GM21515 (cell line): ENCODE measurements around the gene KCNC2.
"Not testable (repeated sequence)": the region's sequence is repeated elsewhere in the genome, so short reads cannot be mapped to it uniquely, and the experiment has no call there.

Source experiments
- ATAC-seq: cut with Tn5 transposase; IDR thresholded peaks from one replicate; pipeline ENCODE4 v1.9.1; 2021; ENCODE audit not compliant: unreplicated experiment

Gene KCNC2

DNA sequence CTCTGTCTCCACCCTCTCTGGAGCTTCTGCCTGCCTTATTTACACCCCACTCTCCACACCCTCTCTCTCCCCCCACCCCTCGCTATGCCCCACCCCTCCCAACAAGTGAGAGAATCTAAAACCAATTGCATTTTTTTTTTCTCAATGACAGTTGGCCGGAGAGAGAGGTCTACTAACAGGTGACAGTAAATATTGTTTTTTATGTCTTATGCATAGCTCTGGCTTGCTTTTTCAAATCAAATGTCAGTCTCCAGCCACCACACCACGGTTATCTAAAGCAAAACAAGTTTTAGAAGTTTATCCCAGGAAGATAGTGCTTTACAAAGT is at the start of gene KCNC2:
KCNC2 (minus strand) TSS at position 28 of the 327 bp plus-strand sequence.
- ATAC-seq: no peak

DNA sequence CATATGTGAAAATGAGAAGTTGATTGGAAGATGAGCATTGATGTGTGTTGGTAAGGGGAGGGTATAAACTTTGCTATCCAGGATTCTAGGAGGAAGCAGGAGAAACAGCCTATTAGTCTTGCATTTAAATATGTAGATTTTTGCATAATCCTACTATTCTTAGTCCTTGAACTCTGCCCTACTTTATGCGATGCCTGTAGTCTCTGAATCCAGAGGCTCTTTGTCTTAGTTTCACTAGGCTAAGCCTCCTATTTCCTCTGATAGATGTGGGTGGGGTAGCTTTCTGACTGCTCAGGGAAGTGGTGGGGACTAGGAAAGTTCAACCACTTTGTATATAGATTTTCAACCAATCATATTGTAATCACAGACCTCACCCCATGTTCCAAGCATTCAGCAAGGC is 49.5 kb upstream of the KCNC2 start:
- ATAC-seq: no peak

DNA sequence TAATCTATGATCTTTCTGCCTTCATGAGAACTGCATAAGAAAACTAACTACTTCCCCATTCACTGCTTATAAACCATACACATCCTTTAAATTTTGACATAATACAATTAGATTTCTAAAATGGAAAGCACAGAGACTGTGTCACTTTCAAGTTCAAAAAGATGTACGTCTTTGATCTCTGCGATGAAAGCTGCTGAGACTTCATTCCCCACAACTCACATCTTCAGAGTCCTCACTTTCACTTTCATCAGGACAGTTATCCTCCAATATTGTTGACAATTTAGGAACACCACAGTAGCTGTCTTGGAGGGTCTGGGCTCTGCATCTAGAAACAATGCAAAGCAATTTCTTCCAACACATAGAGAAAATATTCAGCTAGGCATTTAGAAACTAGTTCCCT is 47.9 kb upstream of the KCNC2 start:
- no peak for ATAC-seq

DNA sequence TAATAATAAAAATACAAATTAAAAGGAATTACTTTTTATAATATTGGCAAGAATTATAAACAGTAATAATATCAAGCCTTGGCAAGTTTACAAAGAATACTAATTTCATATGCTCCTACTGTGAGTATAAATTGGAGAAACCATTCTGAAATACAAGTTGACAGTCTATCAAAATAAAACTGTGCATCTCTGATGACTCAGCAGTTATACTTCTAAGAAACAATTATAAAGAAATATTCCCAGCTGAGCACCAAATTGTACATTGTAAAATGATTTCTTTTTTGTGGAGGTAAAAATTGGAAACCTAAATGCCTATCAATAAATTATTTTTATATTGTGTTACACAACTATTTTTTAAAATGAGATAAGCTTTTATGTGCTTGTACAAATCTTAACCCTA is 35.5 kb upstream of the KCNC2 start:
- no peak for ATAC-seq

DNA sequence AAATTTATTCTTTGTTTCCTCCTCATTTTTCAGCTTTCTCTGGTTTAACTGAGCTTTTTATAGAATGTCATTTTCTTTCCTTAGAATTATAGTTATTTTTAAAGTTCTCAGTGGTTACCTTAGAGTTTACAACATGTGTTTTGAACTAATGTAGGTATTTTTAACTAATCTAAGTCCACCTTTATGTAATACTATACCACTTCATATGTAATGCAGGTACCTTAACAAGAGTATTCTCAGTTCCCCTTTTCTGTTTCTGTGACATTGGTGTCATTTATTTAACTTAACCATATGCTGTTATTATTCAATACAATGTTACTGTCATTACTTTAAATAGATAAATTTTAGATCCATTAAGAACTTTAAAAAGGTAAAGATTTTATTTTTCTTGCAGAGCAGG is 30.3 kb upstream of the KCNC2 start:
- peak; percentile 96 for ATAC-seq

DNA sequence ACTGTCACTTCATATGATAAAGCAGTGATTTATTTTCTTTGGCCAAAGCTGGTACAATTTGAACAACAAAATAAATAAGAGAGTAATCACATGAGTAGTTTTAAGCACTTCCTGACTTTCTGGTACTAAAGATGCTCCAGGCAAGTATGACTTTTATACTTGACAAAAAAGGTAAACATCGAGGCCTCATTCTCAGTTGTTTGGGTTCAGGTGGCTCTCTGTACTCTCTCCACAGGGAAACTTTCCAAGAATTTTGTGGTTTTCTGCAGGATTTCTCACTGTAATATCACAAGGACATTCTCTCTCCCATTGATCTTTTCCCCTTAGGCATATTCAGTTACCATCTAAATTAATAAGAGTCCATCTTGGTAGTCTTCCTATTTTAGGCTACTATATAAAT is 26.6 kb upstream of the KCNC2 start:
- ATAC-seq: no peak

DNA sequence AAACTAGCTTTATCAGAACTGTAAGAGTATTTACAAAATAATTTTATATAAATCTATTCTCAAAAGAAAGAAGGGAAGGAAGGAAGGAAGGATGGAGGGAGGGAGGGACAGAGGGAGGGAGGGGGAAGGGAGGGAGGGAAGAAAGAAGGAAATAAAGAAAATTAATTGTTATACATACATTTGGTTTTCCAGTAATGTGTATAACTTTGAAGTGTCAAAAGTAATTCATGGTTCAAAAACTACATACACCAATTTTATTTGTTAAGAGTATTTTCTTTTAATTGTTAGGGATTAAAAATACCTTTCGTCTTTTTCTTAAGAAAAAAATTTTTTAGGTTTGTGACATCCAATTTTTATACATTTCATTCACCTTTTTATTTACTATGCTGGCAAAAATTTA is 17.5 kb upstream of the KCNC2 start:
- ATAC-seq: no peak

DNA sequence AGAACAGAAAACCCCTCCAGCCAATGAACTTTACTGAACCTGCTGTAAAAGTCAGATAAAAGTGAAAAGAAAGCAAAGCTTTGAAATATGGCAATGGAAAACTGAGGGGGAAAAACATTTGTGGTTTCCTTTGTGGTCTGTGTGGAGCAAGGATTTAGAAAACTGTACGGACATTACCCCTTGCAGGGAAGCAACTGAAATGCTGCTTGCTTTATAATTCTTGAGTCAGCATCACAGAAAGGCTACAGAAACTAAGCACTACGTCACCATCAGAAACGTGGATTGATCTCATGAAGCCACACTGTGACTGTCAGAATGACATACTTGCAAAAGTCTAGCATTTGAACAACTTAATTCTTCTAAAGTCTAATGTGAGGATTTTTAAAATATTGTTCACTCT is 2.4 kb upstream of the KCNC2 start:
- no peak for ATAC-seq

DNA sequence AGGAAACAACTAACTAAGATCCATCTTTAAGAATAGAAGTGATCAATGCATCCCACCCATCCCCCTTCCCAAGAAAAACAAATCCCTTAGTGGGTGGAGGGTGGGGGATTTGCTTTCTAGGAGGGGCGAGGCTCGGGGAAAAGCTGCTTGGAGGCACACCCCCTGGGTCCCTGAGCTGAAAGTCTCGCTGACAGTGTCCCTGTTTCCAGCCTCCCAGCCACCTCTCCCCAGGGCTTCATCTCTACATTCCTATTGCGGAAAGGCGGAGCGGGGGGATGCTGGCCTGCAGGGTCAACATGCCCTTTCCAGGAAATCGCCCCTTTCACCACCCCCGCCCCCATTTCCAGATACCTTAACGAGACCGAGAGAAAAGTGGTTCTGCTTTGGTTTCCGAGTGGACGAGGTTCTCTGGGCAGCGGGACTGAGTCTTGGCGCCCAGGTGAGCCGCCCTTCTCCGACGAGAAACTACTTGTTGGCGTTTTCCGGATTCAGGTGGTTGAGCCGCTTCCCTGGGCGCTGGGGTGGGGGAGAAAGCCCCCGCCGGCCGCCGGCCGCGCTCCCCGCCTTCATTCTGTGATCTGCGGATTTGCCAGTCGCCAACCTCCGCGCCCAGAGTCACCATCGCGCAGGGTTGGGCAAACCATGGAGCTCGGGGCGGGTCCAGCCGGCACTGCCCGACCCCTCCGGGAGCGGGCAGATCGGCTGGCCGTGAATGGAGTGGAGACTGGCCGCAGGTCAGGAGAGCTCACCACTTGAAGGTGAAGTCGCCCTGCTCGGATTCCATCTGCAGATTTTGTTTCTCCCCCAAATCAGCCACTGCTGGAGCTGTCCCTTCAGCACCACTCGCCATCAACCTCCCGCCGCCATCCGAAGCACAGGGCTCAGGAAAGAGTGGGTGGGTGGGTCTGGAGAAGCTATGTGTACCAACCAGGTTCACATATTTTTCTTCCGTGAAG is 505 bp downstream of the KCNC2 start:
- no peak for ATAC-seq

DNA sequence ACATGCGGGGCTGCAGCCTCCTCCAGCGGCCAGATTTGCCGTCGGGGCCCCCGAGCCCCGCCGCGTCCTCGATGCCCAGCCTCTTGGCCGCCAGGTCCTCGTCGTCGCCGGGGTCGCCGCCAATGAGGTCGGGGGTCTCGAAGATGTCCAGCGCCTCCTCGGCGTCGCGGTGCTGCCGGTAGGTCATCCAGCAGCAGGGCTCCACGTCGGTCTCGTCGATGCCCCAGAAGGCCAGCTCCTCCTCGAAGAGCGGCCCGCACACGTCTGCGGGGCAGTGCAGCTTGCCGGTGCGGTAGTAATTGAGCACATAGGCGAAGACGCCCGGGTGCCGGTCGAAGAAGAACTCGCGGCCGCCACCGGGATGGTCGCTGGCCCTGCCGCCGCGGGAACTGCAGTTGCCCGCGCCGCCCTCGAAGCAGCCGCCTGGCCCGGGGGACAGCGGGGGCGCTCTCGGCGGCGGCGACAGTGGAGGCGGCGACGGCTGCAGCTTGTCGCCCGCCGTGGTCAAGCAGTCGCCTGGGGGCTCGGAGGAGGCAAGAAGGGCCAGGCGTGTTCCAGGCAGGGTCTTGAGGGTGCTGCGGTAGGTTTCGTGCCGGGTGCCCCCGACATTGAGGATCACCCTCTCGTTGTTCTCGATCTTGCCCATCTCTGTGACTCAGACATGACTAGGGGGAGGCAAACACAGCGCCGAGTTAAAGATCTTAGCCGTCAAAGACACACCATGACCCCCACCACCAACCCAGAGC is 2.1 kb downstream of the KCNC2 start:
- ATAC-seq: no peak

DNA sequence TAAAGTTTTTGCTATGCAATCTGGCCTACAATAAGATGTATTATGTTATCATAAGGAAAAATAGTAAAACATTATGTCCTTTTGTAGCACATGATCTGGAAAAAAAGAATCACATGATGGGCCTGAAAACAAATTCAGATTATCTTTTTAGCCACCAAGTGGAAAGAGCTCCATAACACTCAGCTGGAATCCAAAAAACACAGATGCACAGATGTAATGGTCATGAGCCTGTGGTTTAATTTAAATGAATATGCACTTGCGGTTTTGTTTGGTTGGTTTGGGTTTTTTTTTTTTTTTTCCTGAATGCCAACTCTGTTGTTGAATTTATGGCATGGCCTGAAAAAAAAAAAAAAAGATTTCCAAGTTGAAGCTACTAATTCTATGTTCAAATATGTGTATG is 4.1 kb downstream of the KCNC2 start:
- ATAC-seq: no peak

DNA sequence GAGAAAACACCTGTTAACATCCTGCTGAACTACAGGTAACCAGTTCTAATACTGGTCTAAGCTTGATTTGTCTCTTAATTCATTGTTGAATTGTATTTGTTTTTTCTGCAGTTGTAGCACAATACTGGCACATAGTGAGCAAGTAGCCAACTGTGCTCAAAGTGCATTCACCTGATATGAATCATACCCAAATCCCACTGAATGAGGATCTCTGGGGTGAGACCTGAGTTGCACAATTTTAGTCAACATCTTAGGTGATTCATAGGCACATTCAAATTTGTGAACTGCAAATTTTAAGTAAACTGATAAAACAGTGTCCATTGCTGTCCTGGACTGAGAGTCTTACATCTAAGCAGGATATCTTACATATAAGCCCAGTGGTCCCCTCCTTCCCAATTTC is 12.8 kb downstream of the KCNC2 start:
- no peak for ATAC-seq

DNA sequence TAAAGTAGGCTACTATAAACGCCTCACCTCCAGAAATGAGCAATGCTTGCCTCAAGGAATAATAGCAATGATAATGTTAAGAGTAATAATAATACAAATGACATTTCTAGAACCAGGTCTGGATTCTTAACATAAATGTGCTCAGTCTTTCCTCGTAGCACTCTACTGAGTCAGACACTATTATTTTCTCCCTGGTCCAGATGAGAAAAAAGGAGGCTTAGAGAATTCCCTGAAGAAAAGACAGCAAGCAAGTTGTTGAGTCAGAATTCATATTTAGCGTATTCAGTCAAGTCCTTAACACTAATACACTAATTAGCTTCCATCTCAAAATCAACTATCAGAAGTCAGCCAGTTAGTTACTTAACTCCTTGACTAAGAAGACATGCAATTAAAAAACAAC is 13.2 kb downstream of the KCNC2 start:
- no peak for ATAC-seq

DNA sequence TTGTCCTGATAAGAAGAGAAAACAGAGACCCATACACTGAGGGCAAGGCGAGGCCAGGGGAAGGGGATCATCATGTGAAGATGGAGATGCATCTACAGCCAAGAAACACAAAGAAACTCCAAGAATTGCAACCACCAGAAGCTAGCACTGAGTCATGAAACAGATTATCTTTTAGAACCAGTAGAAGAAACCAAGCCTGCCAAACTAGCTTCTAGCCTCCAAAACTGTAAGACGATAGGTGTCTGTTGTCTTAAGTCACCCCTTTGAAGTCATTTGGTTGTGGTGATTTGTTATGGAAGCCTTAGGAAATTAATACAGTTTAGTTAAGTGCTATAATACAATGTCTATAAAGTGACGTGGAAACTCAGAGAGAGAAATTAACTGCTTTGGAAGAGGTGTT is 15.4 kb downstream of the KCNC2 start:
- no peak for ATAC-seq

DNA sequence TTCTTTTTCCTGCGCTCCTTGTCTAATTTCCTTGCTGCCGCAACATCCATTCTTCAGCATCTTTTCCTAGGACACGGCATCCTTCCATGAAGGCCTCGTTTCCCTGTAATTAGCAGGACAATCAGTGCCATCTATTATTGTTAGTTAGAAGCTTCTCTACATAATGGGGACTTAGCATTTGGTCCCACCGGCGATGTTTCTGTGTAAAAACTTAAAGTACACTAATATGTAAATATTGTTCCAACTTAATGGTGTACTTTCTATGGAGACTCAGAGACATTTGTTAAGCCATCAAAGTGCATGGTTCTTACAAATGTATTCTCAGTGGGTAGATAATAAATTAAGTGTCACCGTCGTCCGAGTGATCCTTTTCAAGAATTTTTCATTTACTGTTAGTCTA is 17.4 kb downstream of the KCNC2 start:
- ATAC-seq: no peak

DNA sequence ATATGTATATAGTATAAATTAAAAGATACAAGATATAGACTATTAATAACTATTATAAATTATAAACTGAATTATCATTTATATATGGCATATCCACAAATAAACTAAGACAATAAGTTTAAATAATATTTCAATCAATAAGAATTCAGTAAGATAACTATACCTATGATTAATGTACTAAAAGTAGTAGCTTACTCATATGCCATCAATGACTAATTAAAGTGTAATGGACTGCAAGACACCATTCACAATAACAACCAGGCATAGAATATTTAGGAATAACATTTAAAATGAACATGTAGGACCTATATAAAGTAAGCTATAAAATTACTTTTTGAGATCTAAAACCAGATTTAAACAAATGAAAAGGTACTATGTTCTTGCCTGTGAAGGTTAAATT is 18.8 kb downstream of the KCNC2 start:
- ATAC-seq: no peak

DNA sequence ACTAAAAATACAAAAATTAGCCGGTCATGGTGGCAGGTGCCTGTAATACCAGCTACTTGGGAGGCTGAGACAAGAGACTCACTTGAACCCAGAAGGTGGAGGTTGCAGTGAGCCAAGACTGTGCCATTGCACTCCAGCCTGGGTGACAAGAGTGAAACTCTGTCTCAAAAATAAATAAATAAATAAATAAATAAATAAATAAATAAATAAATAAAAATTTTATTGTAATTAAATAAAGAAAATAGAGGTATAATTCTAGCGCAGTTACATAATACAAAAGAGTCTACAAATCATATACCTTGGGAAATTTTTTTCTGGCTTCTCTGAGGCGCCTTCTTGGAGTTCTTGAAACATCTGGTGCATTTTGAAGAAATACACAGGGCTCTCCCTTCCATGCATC is 23.8 kb downstream of the KCNC2 start:
- not testable (repeated sequence) for ATAC-seq

DNA sequence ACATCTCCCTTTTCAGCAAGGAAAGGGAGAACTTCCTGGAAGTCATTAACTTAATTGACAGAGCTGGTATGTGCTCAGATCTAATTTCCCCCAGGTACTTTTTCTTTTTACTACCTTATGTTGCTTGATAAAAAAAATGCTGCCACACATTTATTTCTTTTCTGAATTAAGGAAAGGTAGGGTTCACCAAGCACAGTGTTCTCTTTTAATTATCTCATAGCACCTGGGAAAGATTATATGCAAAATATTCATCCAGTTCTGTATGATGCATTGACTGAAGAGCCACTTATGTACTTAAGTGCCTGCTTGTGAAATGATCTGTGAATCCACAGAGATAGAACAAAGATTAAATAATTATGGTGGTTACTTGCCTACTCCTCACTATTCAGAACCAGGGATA is 25.1 kb downstream of the KCNC2 start:
- ATAC-seq: no peak

DNA sequence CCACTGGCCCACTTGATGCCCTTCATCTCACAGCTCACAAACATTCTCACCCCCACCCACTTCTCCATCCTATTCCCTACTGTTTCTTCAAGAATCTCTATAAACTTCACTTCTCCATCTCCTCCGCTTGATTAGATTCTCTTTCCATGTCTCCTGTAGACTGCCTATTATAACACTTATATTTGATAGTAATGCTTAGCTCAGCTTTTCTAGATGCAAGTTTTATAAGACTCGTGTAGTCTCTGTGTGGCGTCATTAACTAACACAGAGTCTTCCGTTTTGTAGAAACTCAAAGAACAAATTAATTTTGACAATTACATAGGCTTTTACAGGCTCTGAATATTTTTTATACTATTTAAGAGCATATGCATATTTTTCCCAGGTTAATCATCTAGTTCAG is 25.7 kb downstream of the KCNC2 start:
- ATAC-seq: no peak

DNA sequence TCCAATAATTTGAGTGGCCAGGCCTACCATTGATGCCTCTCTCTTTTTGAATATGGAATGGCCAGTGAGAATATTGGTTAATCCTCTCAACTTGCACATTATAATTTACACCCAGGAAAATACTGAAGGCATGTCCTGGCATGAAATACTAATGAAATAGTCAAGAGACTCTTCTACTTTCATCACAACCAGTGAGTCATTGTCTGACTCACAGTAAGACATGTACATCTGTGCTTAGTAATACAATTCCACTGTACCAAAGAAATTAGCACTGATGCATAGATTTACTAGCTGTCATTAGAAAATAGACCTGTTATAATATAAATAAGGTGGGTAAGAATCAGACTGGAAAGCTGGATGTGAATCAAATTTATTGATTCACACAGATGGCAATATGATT is 31.6 kb downstream of the KCNC2 start:
- no peak for ATAC-seq

DNA sequence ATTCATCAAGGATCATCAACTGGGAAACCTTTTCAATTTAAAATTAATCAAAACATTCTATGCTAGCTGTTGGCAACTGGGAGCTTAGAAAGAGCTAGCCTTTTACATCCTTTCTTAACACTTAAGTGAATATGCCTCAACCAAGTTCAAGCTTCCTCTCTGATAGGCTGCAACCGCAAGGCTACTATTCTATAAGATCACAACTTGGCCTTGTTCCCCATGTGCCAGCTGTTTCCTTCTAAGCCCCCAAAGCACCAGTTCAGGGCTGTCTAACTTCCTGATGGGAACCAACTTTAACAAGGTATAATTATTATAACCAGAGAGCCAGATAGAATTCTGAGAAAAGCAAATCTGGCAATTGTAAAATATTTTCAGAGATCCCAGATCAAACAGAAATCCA is 37.0 kb downstream of the KCNC2 start:
- ATAC-seq: no peak

DNA sequence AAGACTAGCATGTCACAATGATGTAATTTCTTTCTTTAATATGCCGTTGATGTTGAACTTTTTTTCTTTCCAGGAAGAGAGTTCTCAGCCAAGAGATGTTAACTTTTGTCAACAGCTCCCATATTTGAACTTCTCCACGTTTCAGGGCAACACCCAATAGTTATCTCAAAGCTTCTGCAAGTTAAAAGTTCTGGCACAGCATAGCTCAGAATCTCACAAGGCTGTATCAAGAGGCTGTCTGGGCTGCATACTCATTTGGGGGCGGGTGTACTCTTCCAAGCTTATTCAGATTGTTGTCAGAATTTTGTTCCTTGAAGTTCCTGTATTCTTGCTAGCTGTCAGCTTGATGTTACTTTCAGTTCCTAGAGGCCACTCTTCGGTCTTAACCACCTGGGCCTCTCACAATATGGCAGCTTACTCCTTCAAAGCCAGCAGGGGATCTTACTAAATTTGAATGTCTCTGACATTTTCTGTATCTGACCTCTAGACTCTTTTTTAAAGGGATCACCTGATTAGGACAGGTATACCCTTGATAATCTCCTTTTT is 38.9 kb downstream of the KCNC2 start:
- peak; percentile 64 for ATAC-seq
